Measurements from ENCODE around the gene SLC35F1. TPM values are rescaled to one million over a fixed set of nuclear protein-coding genes. Genes with fewer than 3 reads are reported as not detected.

Gene SLC35F1
- total RNA-seq, 1 experiment from 2014 or later: 4.3 TPM

DNA sequence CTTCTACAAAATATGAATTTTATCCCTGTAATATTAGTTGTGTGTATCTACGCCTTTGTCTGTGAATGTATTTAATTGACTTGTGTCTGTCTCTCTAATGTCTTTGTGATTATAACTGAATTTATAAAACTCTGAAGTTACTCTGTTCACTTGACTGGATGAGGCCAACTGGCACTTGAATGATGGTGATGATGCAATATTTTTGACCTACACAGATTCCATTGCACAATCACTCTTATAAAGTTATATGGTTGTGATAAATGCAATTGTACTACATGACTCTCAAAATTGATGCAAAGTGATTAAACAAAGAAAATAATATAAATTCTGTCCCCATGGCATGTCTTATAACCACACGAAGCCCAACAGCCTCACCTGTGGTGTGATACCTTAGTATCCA, 353.8 kb downstream of the SLC35F1 start:
- Mint-ChIP-seq H3K27ac (no peak overlapping the region), H3K9me3 (peaks cover 3 to 4% of the 10 kb centered on the region in 2 experiments; a peak in 2 of 5 replicates), H3K27me3 (ENCODE audit: low read depth) (no peaks in the 10 kb centered on the region), H3K4me3 (no peak overlapping the region), H3K4me1 (no peaks in the 10 kb centered on the region), H3K36me3 (ENCODE audit: insufficient read depth in 1 of 3, low read depth in 3 of 3) (peaks cover 0 to 4% (median 0%) of the 10 kb centered on the region in 3 experiments; a peak in 1 of 7 replicates)
- Histone ChIP-seq H4K8ac (replicated peaks; ENCODE audit: insufficient read length, low read depth, low read length) (no peak overlapping the region), H3K9me3 (ENCODE audit: control insufficient read depth, low read depth, low read length) (no peaks in the 10 kb centered on the region), H3K27ac (ENCODE audit: insufficient read length, low read depth, low read length) (no peak overlapping the region), H3K79me1 (ENCODE audit: insufficient read depth, low read depth, low read length, poor library complexity, severe bottlenecking) (no peaks in the 10 kb centered on the region), H3K79me2 (ENCODE audit: insufficient read depth, low read length) (no peaks in the 10 kb centered on the region), H2BK120ac (ENCODE audit: low read depth, low read length, poor library complexity, severe bottlenecking) (no peak overlapping the region), H2BK20ac (ENCODE audit: low read depth, low read length, poor library complexity, severe bottlenecking) (no peak overlapping the region), H2BK5ac (ENCODE audit: insufficient read length, low read length) (no peak overlapping the region), H3K56ac (ENCODE audit: insufficient read length, low read depth, low read length) (no peak overlapping the region), H3K4me2 (ENCODE audit: insufficient read depth, insufficient read length, low read length) (no peak overlapping the region), H3K14ac (ENCODE audit: insufficient read depth, low read length) (no peak overlapping the region), H2AK5ac (ENCODE audit: insufficient read length, low read length) (no peak overlapping the region), H4K5ac (ENCODE audit: insufficient read length, low read depth, low read length) (no peak overlapping the region), H2BK12ac (ENCODE audit: insufficient read length, low read depth, low read length) (no peak overlapping the region), H3K18ac (ENCODE audit: insufficient read length, low read depth, low read length) (no peak overlapping the region), H3K23me2 (ENCODE audit: insufficient read length, low read depth, low read length, poor library complexity, severe bottlenecking) (no peaks in the 10 kb centered on the region), H3K4me1 (ENCODE audit: insufficient read depth, low read length) (no peaks in the 10 kb centered on the region), H4K20me1 (ENCODE audit: control insufficient read depth, insufficient read depth, insufficient read length) (no peaks in the 10 kb centered on the region), H3K4ac (ENCODE audit: low read depth, low read length) (no peak overlapping the region), H2AFZ (ENCODE audit: low read length) (no peak overlapping the region), H3T11ph (ENCODE audit: low read length) (no peak overlapping the region), H3K27me3 (ENCODE audit: insufficient read depth, low read length) (no peaks in the 10 kb centered on the region), H3K23ac (ENCODE audit: insufficient read length, low read depth, low read length) (no peak overlapping the region), H4K91ac (ENCODE audit: insufficient read length, low read depth, low read length) (no peak overlapping the region), H3K9ac (ENCODE audit: extremely low read depth, insufficient read length, low read length) (no peak overlapping the region), H2BK15ac (ENCODE audit: low read depth, low read length) (no peak overlapping the region)
- no CpG with 5 or more reads among the region's 2 CpGs for WGBS (ENCODE audit: extremely low coverage, insufficient read length, low lambda C conversion rate)
- TF ChIP-seq, protein P1, sequence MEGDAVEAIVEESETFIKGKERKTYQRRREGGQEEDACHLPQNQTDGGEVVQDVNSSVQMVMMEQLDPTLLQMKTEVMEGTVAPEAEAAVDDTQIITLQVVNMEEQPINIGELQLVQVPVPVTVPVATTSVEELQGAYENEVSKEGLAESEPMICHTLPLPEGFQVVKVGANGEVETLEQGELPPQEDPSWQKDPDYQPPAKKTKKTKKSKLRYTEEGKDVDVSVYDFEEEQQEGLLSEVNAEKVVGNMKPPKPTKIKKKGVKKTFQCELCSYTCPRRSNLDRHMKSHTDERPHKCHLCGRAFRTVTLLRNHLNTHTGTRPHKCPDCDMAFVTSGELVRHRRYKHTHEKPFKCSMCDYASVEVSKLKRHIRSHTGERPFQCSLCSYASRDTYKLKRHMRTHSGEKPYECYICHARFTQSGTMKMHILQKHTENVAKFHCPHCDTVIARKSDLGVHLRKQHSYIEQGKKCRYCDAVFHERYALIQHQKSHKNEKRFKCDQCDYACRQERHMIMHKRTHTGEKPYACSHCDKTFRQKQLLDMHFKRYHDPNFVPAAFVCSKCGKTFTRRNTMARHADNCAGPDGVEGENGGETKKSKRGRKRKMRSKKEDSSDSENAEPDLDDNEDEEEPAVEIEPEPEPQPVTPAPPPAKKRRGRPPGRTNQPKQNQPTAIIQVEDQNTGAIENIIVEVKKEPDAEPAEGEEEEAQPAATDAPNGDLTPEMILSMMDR (conservative IDR thresholded peaks at IDR 0.05): no peak
- DNase-seq: no peak
